ENCODE results near the gene ADM. TPM values are rescaled to one million over a fixed set of nuclear protein-coding genes. Genes with fewer than 3 reads are reported as not detected.
A peak's percentile ranks its signal among the peaks of the same experiment; 100 is the strongest.

The ADM gene
- total RNA-seq, 1 donor from 2014 or later: 14.2 TPM

DNA sequence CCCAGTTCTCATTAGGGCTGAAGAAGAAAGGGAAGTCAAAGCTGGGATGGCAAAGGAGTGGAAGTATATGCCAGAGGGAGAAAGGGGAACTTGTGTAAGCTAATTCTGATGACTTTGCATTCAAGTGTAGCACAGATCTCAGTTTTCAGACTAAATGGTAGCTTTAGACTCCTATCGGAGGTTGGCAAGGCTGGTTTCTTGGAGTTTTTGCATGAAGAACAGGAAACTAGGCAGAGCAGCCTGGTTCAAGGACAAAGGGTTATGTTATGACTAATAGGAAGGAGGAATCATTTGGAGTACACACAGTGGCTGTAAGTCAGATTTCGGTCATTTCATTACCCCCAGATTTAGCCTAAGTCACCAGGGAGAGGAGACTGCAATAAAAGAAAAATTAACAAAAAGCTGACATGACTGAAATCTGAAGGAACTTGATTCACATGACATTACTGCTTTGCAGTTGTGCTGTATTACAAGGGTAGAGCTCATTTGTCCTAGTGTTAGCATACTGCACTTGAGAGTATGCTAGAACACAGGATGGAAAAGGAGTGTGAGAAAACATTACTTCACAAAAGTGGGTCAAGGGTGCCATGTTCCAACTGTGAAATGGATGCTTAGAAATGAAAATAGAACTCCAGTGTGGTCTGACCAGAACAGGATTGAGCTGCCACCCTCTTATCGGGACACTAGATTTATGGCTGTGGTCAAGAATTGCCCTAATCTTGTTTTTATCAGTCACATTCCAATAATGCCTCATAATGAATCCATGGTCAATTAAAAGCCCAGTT, 23.6 kb downstream of the ADM start:
- peaks cover 6% of the 10 kb centered on the region for H3K9me3 ChIP-seq (replicated peaks)
- no peak for DNase-seq
- TF ChIP-seq, protein P1, sequence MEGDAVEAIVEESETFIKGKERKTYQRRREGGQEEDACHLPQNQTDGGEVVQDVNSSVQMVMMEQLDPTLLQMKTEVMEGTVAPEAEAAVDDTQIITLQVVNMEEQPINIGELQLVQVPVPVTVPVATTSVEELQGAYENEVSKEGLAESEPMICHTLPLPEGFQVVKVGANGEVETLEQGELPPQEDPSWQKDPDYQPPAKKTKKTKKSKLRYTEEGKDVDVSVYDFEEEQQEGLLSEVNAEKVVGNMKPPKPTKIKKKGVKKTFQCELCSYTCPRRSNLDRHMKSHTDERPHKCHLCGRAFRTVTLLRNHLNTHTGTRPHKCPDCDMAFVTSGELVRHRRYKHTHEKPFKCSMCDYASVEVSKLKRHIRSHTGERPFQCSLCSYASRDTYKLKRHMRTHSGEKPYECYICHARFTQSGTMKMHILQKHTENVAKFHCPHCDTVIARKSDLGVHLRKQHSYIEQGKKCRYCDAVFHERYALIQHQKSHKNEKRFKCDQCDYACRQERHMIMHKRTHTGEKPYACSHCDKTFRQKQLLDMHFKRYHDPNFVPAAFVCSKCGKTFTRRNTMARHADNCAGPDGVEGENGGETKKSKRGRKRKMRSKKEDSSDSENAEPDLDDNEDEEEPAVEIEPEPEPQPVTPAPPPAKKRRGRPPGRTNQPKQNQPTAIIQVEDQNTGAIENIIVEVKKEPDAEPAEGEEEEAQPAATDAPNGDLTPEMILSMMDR (IDR thresholded peaks at IDR 0.05; ENCODE audit: borderline replicate concordance): no peak
- peaks cover 47% of the 10 kb centered on the region for H3K4me1 ChIP-seq
- peak overlapping the region; percentile 59 for H3K27ac ChIP-seq (replicated peaks)
- no peaks in the 10 kb centered on the region for H3K36me3 ChIP-seq
- H3K27me3 ChIP-seq (ENCODE audit: low read depth): no peaks in the 10 kb centered on the region
- intact Hi-C loops (cut with micrococcal nuclease): loop anchor here (10.0 kb wide), 2 partner anchors 354 to 464 kb away; no protein-coding TSS in a partner anchor
- H3K4me3 ChIP-seq: no peak overlapping the region

DNA sequence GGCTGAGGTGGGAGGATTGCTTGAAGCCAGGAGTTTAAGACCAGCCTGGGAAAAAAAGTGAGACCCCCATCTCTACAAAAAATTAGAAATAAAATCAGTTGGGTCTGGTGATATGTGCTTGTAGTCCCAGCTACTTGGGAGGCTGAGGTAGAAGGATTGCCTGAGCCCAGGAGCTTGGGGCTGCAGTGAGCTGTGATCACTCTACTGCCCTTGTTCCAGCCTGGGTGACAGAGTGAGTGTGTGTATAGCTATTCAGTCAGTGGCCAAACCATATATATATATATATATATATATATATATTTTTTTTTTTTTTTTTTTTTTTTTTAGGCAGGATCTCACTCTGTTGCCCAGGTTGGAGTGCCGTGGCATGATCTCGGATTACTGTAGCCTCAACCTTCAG, 24.5 kb downstream of the ADM start:
- no peaks in the 10 kb centered on the region for H3K36me3 ChIP-seq
- intact Hi-C loops (cut with micrococcal nuclease): loop anchor here (10.0 kb wide), 2 partner anchors 355 to 465 kb away; no protein-coding TSS in a partner anchor
- H3K4me3 ChIP-seq: no peak overlapping the region
- peaks cover 44% of the 10 kb centered on the region for H3K4me1 ChIP-seq
- TF ChIP-seq, protein P1 (IDR thresholded peaks at IDR 0.05; ENCODE audit: borderline replicate concordance): no peak
- H3K27me3 ChIP-seq (ENCODE audit: low read depth): no peaks in the 10 kb centered on the region
- peak overlapping the region; percentile 59 for H3K27ac ChIP-seq (replicated peaks)
- DNase-seq: no peak
- H3K9me3 ChIP-seq (replicated peaks): peaks cover 6% of the 10 kb centered on the region

DNA sequence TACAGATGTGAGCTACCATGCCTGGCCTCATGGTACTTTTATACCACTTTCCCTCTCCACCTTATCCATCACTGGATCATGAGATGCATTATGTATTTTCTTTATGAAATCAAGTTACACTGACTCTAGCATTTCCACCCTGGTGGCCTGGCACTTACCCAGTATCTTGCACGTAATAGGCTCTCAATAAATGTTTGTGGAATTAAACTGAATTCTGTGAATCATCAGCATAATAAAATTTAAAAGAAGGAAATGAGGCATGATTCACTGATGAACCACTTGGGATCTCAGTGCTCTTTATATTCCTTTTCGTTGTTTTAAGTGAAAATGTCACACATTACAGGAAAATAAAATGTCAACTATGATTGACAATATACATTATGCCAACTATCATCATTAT, 25.1 kb downstream of the ADM start:
- TF ChIP-seq, protein P1 (IDR thresholded peaks at IDR 0.05; ENCODE audit: borderline replicate concordance): no peak
- Histone ChIP-seq H3K4me1 (peaks cover 41% of the 10 kb centered on the region), H3K36me3 (no peaks in the 10 kb centered on the region), H3K4me3 (no peak overlapping the region), H3K27me3 (ENCODE audit: low read depth) (no peaks in the 10 kb centered on the region), H3K9me3 (replicated peaks) (peaks cover 6% of the 10 kb centered on the region), H3K27ac (replicated peaks) (no peak overlapping the region)
- intact Hi-C loops (cut with micrococcal nuclease): loop anchor here (10.0 kb wide), 2 partner anchors 355 to 465 kb away; no protein-coding TSS in a partner anchor
- no peak for DNase-seq

DNA sequence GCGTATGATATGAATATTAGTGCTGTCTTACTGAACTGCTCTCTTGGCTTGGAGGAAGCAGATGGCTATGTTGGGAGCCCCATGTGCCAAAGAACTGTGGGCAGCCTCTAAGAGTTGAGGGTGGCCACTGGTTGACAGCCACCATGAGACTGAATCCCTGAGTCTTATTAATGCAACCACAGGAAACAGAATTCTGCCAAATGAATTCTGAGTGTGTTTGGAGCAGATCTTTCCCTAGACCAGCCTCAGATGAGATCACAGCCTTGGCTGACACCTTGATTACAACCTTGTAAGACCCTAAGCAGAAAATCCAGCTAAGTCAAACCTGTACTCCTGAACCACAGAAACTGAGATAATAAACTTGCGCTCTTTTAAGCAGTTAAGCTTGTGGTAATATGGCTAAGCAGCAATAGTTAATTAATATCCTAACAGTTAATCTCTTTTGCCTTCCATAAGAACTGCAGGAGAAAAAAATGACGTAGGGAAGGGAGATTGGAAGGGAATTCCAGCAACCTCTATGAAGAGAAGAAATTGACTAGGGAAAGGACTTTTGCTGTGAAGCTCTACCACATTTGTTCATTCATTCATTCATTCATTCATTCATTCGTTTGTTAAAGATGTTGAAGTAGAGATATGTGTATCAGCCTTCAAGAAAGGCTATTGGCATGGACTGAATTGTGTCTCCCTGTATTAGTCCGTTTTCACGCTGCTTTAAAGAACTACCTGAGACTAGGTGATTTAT, 26.8 kb downstream of the ADM start:
- H3K9me3 ChIP-seq (replicated peaks): peaks cover 6% of the 10 kb centered on the region
- DNase-seq: no peak
- intact Hi-C loops (cut with micrococcal nuclease): no loop called here
- no peak overlapping the region for H3K4me3 ChIP-seq
- no peaks in the 10 kb centered on the region for H3K27me3 ChIP-seq (ENCODE audit: low read depth)
- TF ChIP-seq, protein P1 (IDR thresholded peaks at IDR 0.05; ENCODE audit: borderline replicate concordance): no peak
- H3K27ac ChIP-seq (replicated peaks): no peak overlapping the region
- H3K36me3 ChIP-seq: no peaks in the 10 kb centered on the region
- H3K4me1 ChIP-seq: peaks cover 23% of the 10 kb centered on the region

DNA sequence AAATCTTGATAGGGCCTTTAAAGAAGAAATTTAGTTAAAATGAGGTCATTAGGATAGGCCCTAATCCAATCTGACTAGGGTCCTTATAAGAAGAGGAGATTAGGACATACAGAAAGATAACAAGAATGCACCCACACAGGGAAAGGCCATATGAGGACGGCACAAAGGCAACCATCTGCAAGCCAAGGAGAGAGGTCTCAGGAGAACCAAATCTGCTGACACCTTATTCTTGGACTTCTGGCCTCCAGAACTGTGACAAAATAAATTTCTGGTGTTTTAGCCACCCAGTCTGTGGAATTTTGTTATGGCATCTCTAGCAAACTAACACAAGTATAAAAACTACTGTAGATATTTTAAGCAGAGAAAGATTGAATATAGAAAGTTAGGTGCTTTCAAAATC, 28.6 kb downstream of the ADM start:
- TF ChIP-seq, protein P1 (IDR thresholded peaks at IDR 0.05; ENCODE audit: borderline replicate concordance): no peak

More for the DNA sequence above, 28.6 kb downstream of the ADM start:
- intact Hi-C loops (cut with micrococcal nuclease): no loop called here
- DNase-seq: no peak
- no peak overlapping the region for H3K27ac ChIP-seq (replicated peaks)
- H3K4me3 ChIP-seq: no peak overlapping the region
- H3K4me1 ChIP-seq: peaks cover 6% of the 10 kb centered on the region
- H3K27me3 ChIP-seq (ENCODE audit: low read depth): no peaks in the 10 kb centered on the region
- H3K36me3 ChIP-seq: no peaks in the 10 kb centered on the region
- no peaks in the 10 kb centered on the region for H3K9me3 ChIP-seq (replicated peaks)

All from left ventricle myocardium inferior (tissue), 1 donor.